Mesothelial cell of epicardium (in vitro differentiated cells): ENCODE measurements around the gene GPRC5B. TPM values are rescaled to one million over a fixed set of nuclear protein-coding genes. Genes with fewer than 3 reads are reported as not detected.
A peak's percentile ranks its signal among the peaks of the same experiment; 100 is the strongest.

Source experiments
- DNase-seq, 2 experiments: peaks; one replicate each; pipeline ENCODE4 v3.0.0; 2021; ENCODE audit warnings: low spot score in 2 of 2; ENCODE audit not compliant: unreplicated experiment in 2 of 2
- H3K27ac Mint-ChIP-seq: 2 replicates; pipeline ENCODE4 v1.8.0; 2021; ENCODE audit warnings: mixed read lengths
- H3K27me3 Mint-ChIP-seq: 2 replicates; pipeline ENCODE4 v1.8.0; 2021; ENCODE audit warnings: low read depth, mixed read lengths
- H3K36me3 Mint-ChIP-seq: 2 replicates; pipeline ENCODE4 v1.8.0; 2021; ENCODE audit warnings: mixed read lengths
- H3K4me1 Mint-ChIP-seq: 2 replicates; pipeline ENCODE4 v1.8.0; 2021; ENCODE audit warnings: mixed read lengths
- H3K4me3 Mint-ChIP-seq: 2 replicates; pipeline ENCODE4 v1.8.0; 2021; ENCODE audit warnings: mild to moderate bottlenecking, moderate library complexity, mixed read lengths
- H3K9me3 Mint-ChIP-seq: 2 replicates; pipeline ENCODE4 v1.8.0; 2021; ENCODE audit warnings: mixed read lengths
- CTCF ChIP-seq: fragments of 200-600 bp; sonication (generic); IDR thresholded peaks from one replicate; pipeline ENCODE4 v1.5.0; 2021; ENCODE audit warnings: antibody characterized with exemption; ENCODE audit not compliant: unreplicated experiment
- total RNA-seq: library from RNA; stranded (reverse); gene quantifications from 3 replicates; pipeline ENCODE4 v1.2.1, GENCODE V29; 2021

GPRC5B gene
- total RNA-seq, 1 donor from 2014 or later = 36.5 TPM

DNA sequence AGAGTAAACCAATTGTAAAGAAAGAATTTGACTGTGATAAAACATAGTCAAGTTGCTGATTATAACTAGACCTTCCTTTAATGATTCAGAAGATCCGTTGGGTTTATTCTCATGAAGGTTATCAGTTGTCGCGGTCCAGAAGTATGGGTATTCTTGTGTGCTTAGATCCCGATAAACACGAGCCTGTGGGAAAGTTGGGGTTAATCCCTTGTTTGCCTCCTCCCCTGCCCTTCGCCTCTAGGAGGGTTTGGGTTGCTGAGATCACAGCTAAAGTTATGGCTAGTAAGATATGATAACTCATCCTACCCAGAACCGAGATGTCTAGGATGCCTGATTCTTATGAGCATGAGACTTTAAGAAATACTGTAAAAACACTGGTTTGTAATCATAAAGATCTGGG is 66.8 kb downstream of the GPRC5B start:
- DNase-seq = no peak
- no peak for TF ChIP-seq CTCF
- no peaks in the 10 kb centered on the region for H3K4me1 Mint-ChIP-seq
- no peaks in the 10 kb centered on the region for H3K27me3 Mint-ChIP-seq
- peaks cover 7% of the 10 kb centered on the region for H3K9me3 Mint-ChIP-seq
- no peak overlapping the region for H3K4me3 Mint-ChIP-seq
- no peak overlapping the region for H3K27ac Mint-ChIP-seq
- H3K36me3 Mint-ChIP-seq = peaks cover 7% of the 10 kb centered on the region

DNA sequence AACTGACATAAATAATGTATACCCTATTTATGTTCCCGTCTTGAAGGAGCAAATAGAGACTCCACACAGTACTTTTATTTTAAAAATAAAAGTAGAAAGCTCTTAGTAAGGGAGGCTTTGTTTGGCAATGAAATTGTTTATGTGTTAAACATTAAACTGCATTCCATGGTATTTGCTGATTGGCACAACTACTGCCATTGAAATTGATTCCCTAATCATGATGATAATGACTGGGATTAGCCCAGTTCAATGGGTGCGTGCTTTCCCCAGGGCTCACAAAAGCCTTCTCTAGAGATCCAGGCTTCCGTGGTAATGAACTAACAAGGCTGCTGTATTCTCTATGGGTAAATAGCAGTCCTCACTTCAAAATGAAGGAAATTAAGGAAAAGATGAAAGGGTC is 67.5 kb downstream of the GPRC5B start:
- Mint-ChIP-seq H3K36me3 (peaks cover 10% of the 10 kb centered on the region), H3K9me3 (peaks cover 9% of the 10 kb centered on the region), H3K27ac (no peak overlapping the region), H3K27me3 (no peaks in the 10 kb centered on the region), H3K4me3 (no peak overlapping the region), H3K4me1 (no peaks in the 10 kb centered on the region)
- TF ChIP-seq CTCF = no peak
- no peak for DNase-seq

DNA sequence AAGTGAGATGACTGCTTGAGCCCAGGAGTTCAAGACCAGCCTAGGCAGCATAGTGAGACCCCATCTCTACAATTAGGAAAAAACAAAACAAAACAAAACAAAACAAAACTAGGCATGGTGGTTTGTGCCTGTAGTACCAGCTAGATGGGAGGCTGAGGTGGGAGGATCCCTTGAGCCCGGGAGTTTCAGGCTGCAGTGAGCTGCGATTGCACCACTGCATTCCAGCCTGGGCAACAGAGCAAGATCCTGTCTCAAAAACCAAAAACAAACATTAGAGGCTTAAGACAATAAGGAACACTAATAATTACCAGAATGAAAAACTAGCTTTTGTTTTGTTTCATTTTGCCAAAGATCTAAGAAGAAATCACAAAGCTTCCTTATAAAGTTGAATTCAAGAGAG is 69.2 kb downstream of the GPRC5B start:
- Mint-ChIP-seq H3K4me3 (no peak overlapping the region), H3K9me3 (peaks cover 9% of the 10 kb centered on the region), H3K27ac (no peak overlapping the region), H3K4me1 (peaks cover 13% of the 10 kb centered on the region), H3K27me3 (no peaks in the 10 kb centered on the region), H3K36me3 (peaks cover 10% of the 10 kb centered on the region)
- no peak for TF ChIP-seq CTCF
- DNase-seq = no peak

DNA sequence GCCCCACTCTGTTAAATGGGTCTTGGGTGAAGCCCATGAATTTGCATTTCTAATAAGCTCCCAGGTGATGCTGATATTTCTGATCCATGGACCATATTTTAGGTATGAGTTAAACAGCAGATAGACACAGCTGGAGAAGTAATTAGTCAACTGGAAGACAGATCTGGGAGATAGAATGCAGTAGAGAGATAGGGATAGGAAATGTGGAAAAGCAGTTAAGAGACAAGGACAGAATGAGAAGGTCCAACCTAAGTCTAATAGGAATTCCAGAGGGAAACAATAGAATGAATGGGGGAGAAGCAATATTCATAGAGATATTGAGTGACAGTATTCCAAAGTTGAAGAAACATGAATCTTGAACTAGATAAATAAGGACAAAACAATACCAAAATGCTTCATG is 71.7 kb downstream of the GPRC5B start:
- Mint-ChIP-seq H3K4me1 (peaks cover 19% of the 10 kb centered on the region), H3K27ac (no peak overlapping the region), H3K27me3 (no peaks in the 10 kb centered on the region), H3K36me3 (peaks cover 10% of the 10 kb centered on the region), H3K9me3 (peaks cover 9% of the 10 kb centered on the region), H3K4me3 (no peak overlapping the region)
- no peak for DNase-seq
- no peak for TF ChIP-seq CTCF

- H3K9me3 Mint-ChIP-seq = peaks cover 9% of the 10 kb centered on the region
- no peak for DNase-seq
- no peak for TF ChIP-seq CTCF
- H3K4me3 Mint-ChIP-seq = no peak overlapping the region
- H3K36me3 Mint-ChIP-seq = peaks cover 10% of the 10 kb centered on the region
- H3K27ac Mint-ChIP-seq = peak overlapping the region; percentile 92
- no peaks in the 10 kb centered on the region for H3K27me3 Mint-ChIP-seq
- H3K4me1 Mint-ChIP-seq = peaks cover 19% of the 10 kb centered on the region
These were observed 73.6 kb downstream of the GPRC5B start for GRCh38 chr16:19810817-19811731.
